SK-MEL-5 (cell line): ENCODE data around the gene BTRC. TPM values are rescaled to one million over a fixed set of nuclear protein-coding genes. Genes with fewer than 3 reads are reported as not detected.
A peak's percentile ranks its signal among the peaks of the same experiment; 100 is the strongest.

Experiments
- DNase-seq: peaks from one replicate; pipeline ENCODE4 v3.0.0-alpha.2; 2016; ENCODE audit warnings: low read depth, low spot score
- in situ Hi-C: cut with HindIII; loops from 2 replicates; pipeline ENCODE4 v1.10.0; 2016; ENCODE audit warnings: low sequenced_read_pairs, high pct_unique_total_duplicates, low pct_unique_long_range_greater_than_20kb
- total RNA-seq: library from RNA; depleted of rRNA; stranded (reverse); fragments of >200 nt; shearing (Covaris generic); gene quantifications from 2 replicates; pipeline ENCODE4 v1.2.3, GENCODE V29; 2014

The BTRC gene
- total RNA-seq, 1 experiment from 2014 or later = 6.3 TPM

GRCh38 chr10:101565936-101566332 lies 212.0 kb downstream of the BTRC start:
- in situ Hi-C loops = no loop called here
- no peak for DNase-seq

GRCh38 chr10:101566333-101567164 lies 212.6 kb downstream of the BTRC start:
- in situ Hi-C loops = no loop called here

GRCh38 chr10:101567165-101568006 lies 213.4 kb downstream of the BTRC start:
- DNase-seq = no peak
- in situ Hi-C loops = no loop called here

More at GRCh38 chr10:101566333-101567164, 212.6 kb downstream of the BTRC start:
- DNase-seq = no peak

- no peak for DNase-seq
- in situ Hi-C loops = no loop called here
These were observed 214.2 kb downstream of the BTRC start for GRCh38 chr10:101568054-101568745.

GRCh38 chr10:101569323-101569621 lies 215.3 kb downstream of the BTRC start:
- in situ Hi-C loops = no loop called here
- DNase-seq = no peak

- in situ Hi-C loops = no loop called here
- peak; percentile 62 for DNase-seq
These were observed 215.9 kb downstream of the BTRC start for GRCh38 chr10:101569622-101570427.

- no peak for DNase-seq
- in situ Hi-C loops = no loop called here
These were observed 216.7 kb downstream of the BTRC start for GRCh38 chr10:101570428-101571270.

- DNase-seq = no peak
- in situ Hi-C loops = no loop called here
These were observed 217.4 kb downstream of the BTRC start for GRCh38 chr10:101571271-101571925.

GRCh38 chr10:101572126-101572525 lies 218.2 kb downstream of the BTRC start:
- no peak for DNase-seq
- in situ Hi-C loops = no loop called here

- in situ Hi-C loops = no loop called here
- no peak for DNase-seq
These were observed 218.8 kb downstream of the BTRC start for GRCh38 chr10:101572785-101573184.

- in situ Hi-C loops = no loop called here
- DNase-seq = no peak
These were observed 220.2 kb downstream of the BTRC start for GRCh38 chr10:101573885-101574753.

- in situ Hi-C loops = no loop called here
- DNase-seq = no peak
These were observed 221.1 kb downstream of the BTRC start for GRCh38 chr10:101575091-101575490.

- in situ Hi-C loops = no loop called here
- DNase-seq = no peak
These were observed 221.7 kb downstream of the BTRC start for GRCh38 chr10:101575580-101576210.

- no peak for DNase-seq
- in situ Hi-C loops = no loop called here
These were observed 222.4 kb downstream of the BTRC start for GRCh38 chr10:101576211-101576863.
